GM12892 (cell line): ENCODE measurements around the gene DSG2.

Experiments
- POLR2A ChIP-seq: IDR thresholded peaks from 2 replicates; pipeline ENCODE4 v1.6.1; 2011; ENCODE audit warnings: low read depth, low read length, control low read depth
- POLR2AphosphoS5 ChIP-seq: IDR thresholded peaks from 2 replicates; pipeline ENCODE4 v1.6.1; 2011; ENCODE audit warnings: low read depth, low read length, control low read depth

GRCh38 chr18:31482051-31482450 lies 15.9 kb upstream of the DSG2 start:
- no peak for TF ChIP-seq POLR2AphosphoS5
- no peak for TF ChIP-seq POLR2A
